ENCODE data around the gene ACSM6.

The ACSM6 gene

GRCh38 chr10:95268438-95268837, 74.4 kb downstream of the ACSM6 start:
- no peak for DNase-seq (ENCODE audit: low spot score)

- DNase-seq (ENCODE audit: low spot score), result no peak
Observed at GRCh38 chr10:95273393-95274312, 79.6 kb downstream of the ACSM6 start.

GRCh38 chr10:95275726-95276366, 81.8 kb downstream of the ACSM6 start:
- no peak for DNase-seq (ENCODE audit: low spot score)

- peak; percentile 23 for DNase-seq (ENCODE audit: low spot score)
Observed at GRCh38 chr10:95276367-95277200, 82.5 kb downstream of the ACSM6 start.

GRCh38 chr10:95277201-95277570, 83.1 kb downstream of the ACSM6 start:
- no peak for DNase-seq (ENCODE audit: low spot score)

GRCh38 chr10:95277614-95278013, 83.6 kb downstream of the ACSM6 start:
- no peak for DNase-seq (ENCODE audit: low spot score)
